GM19023 (cell line): ENCODE measurements around the gene CFAP77.

ENCODE experiments used
- ATAC-seq: cut with Tn5 transposase; IDR thresholded peaks from one replicate; pipeline ENCODE4 v1.9.1; 2021; ENCODE audit warnings: mild to moderate bottlenecking, moderate library complexity; ENCODE audit not compliant: unreplicated experiment

CFAP77 gene

GRCh38 chr9:132590318-132591182 is 180.5 kb downstream of the CFAP77 start:
- no peak for ATAC-seq

GRCh38 chr9:132591244-132591643 is 181.2 kb downstream of the CFAP77 start:
- no peak for ATAC-seq

- ATAC-seq = no peak
These were observed 181.8 kb downstream of the CFAP77 start for GRCh38 chr9:132591751-132592314.

GRCh38 chr9:132592451-132592850 is 182.4 kb downstream of the CFAP77 start:
- ATAC-seq = no peak

GRCh38 chr9:132594412-132594811 is 184.4 kb downstream of the CFAP77 start:
- no peak for ATAC-seq

DNA sequence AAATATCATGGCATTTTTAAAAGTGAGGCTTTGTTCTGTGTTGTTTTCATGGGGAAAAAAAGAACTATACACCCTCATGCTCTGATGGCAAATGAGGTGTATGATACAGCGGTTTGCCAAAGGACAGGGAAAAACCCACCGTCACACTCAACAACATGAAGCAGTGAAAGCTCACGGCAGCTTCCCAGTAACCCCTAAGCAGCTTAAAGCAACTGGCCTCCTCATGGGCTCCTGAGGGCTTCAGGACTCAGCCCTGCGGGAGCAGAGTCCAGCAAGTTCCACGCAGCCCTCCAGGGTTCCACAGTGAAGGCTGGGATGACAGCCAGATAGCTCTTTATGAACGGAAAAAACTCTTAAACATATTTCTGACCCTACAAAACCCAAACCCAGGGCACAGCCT is 185.3 kb downstream of the CFAP77 start:
- no peak for ATAC-seq

DNA sequence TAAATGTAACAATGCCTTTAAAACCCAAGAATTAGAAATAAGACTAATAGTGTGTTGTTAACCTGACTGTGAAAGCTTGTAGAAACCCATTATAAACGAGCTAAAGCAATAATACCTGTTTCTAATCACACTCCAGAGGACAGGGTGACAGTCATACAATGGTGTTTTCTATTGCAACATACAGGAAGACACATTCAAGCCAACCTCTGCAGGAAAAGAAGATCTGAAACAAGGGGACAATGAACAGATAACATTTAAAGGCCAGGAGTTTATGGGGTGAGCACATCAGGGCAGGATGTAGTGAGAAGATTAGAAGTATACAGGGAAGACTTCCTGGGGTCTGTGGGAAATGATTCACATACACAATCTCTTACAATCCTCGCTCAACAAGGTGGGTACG is 186.2 kb downstream of the CFAP77 start:
- no peak for ATAC-seq

DNA sequence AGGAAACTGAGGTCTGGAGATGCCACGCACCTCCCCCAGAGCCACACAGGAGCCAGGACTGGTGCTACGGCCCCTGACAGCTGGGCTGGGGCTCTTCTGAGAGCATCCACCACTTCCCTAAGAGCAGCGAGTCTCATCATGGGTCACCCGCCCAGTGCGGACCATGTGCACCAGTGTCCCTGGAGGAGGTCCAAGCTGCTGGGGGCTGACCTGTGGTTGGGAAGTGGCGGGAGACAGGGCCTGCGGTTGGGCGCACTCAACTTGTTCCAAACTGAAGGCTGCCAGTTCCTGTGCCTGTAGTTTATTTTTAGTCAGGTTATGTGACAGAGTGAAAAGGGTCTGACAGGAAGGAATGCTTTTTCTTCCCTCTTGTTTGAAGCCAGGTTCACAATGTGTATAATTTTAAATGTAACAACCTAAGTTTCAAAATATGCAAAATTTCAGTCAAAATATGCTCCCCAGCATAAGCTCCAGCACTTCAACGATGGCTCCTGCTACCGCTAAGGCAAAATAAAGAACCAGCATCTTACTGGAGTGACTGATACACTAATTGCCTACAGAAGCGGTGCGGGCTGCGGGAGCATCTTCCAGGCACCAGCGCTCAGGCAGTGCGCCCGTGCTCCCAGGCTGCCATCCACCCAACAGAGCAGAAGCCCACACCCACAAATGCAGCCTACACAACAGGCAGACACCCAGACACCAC is 187.2 kb downstream of the CFAP77 start:
- ATAC-seq = no peak

DNA sequence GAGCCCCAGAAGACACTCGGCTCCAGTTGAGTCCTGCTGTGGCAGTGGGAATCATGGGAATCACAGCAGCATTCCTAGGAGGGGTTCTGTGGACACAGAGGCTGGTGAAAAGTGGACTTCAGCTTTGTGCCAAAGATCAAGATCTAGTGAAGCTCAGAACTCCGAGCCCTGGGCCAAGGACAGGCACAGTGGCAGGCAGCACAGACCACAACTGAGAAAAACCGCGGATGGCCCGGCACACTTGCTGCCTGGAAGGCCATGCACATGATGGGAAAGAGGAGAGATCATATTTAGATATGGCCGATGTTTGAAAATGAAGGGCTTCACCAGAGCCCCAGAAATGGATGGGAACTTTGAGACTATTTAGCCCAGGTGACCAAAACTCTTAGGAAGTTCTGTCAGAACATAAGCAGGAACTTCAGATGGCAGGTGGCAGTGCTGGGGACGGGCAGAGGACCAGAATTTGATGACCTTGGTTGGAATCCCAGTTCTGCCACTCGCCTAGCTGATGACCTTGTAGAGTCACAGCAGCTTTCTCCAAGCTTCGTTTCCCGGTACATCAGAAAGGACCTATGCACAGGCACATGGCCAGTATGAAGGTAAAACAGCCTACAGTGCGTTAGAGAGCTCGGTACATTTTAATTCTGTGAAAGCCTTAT is 190.4 kb downstream of the CFAP77 start:
- ATAC-seq = no peak

DNA sequence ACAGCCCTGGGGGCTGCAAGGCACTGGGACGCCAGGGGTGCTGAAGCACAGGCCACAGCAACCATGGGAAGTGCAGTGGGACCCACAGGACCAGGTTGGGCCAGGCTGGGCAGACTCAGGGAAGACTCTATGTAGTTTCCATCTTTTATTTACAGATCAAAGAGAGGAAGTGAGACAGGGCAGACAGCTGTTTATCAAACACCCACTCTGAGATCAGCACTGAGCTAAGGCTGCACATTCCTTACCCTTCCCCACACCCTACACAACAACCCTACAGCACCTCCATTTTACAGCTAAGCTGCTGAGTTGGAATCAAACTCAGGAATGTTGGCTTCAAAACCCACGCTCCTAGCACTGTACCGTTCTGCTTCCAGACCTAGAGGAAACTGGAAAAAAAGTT is 192.2 kb downstream of the CFAP77 start:
- no peak for ATAC-seq

DNA sequence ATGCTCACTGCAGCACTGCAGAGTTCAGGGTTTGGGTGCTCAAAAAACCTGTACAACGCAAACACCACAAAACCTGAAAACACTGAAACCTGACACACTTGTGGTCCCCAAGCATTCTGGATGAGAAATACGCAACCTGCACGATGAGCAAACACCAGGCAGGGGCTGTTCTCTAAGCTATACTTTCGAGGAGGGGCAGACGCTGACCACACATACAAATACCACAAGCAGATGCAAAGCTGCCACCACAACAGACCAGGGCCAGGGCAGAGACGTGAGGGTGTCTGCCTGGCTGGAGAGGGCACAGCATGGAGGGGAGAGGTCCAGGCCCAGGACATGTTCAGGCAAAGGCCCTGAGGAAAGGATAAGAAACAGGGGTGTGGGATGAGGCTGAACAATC is 195.4 kb downstream of the CFAP77 start:
- ATAC-seq = no peak

DNA sequence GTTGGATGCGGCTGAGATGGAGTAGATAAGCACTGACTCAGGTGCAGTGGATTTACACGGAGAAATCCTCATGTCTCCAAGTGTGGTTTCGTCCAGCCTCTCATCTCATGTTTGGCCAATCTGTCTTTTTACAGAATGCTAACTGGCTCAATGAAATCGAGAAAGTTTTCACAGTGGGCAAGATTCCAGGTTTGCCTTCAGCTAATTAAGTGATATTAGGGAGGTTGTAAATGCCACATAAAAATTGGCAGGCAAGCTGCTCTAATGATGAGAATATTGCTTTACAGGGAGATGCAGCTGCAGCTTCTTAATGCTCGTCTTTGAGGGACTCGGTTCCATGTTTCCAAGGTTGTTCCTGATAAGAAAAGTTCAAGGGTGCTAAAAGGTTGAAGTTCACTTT is 196.1 kb downstream of the CFAP77 start:
- no peak for ATAC-seq

- ATAC-seq = no peak
These were observed 199.2 kb downstream of the CFAP77 start for GRCh38 chr9:132609184-132609583.

DNA sequence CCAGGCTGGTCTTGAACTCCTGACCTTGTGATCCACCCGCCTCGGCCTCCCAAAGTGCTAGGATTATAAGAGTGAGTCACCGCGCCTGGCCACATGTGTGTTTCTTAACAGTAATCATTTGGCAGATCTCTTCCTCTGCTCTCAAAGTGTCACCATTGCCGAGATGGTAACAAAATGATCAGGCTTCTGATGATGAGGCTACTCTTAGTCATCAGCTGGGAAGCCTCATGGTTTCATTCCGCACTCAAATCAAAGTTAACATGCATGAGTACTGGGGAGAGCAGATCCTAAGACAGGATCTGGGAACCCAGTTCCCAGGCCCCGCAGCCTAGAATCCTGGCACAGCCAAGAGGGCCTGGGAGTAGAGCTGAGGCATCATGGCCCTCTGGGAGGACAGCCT is 199.8 kb downstream of the CFAP77 start:
- no peak for ATAC-seq

GRCh38 chr9:132610661-132611060 is 200.7 kb downstream of the CFAP77 start:
- no peak for ATAC-seq

DNA sequence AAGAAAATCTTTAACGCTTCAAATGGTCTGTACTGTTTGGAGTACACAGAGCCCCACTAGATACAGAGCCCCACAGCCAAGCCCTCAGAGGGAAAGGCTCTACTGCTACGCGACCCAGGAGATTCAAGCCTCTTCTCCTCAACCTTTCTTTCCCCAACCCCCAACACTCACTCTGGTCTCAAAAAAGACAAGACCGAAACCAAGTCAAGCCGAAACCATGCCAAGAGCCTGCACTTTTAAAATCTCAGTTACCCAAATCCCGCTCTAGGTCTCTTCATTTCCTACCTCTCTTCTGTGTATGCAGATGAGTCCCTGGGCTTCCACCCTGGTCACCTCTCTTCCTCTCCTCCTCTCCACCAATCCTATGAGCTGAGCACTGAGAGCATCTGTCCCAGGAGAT is 204.3 kb downstream of the CFAP77 start:
- no peak for ATAC-seq

- no peak for ATAC-seq
These were observed 205.8 kb downstream of the CFAP77 start for GRCh38 chr9:132615774-132616173.

DNA sequence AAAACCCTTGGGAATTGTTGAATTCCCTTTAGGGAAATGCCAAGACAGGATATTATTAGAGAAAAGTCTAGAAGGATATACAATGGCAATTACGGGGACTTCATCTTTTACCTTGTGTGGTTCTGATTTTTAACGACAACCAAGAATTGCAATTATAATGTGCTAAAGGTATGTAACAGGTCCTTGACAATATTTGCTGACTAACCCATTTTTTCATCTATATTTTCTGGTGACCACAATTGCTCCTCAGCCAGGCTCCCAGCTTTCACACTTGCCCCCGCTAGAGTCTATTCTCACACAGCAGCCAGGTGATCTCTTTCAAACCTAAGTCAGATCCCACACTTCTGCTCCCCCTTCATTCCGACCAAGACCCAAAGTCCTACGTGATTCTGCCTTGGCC is 206.7 kb downstream of the CFAP77 start:
- ATAC-seq = no peak

- no peak for ATAC-seq
These were observed 212.1 kb downstream of the CFAP77 start for GRCh38 chr9:132622159-132622558.
